ENCODE results near the gene GOLT1A.

DNA sequence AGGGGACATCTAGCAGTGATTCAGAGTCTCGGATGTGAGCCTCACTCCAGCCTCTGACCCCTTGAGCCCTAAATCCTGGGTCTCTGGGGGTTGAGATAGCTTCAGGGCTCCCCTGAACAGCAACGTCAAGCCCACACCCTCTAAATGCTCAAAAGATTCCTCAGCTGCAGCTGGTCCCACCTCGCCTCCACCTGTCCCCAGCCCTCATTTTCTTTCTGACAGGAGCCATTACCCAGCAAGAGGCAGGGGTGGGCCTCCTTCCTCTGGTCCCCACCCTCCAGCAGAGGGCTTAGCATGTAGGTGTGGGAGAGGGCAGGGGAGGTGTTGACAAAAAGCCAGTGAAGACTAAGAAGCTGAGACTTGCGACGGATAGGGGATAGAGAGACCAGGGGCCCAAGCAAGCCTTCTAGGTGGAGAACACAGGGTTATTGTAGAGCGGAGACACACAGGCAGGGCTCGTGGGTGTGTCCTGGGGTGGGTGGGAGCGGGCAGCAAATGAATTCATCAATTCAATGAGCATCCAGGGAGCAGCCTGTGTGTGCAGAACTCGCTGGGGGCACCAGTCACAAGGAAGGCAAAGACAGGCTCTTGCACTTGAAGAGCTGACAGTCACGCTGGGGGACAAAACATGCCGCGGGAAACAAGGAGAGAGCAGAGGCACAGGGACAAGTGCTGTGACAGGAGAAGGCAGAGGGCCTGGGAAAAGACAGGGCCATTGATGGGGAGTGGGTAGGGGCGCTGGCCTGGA lies 48.9 kb upstream of the GOLT1A start:
- TF ChIP-seq, protein P1, sequence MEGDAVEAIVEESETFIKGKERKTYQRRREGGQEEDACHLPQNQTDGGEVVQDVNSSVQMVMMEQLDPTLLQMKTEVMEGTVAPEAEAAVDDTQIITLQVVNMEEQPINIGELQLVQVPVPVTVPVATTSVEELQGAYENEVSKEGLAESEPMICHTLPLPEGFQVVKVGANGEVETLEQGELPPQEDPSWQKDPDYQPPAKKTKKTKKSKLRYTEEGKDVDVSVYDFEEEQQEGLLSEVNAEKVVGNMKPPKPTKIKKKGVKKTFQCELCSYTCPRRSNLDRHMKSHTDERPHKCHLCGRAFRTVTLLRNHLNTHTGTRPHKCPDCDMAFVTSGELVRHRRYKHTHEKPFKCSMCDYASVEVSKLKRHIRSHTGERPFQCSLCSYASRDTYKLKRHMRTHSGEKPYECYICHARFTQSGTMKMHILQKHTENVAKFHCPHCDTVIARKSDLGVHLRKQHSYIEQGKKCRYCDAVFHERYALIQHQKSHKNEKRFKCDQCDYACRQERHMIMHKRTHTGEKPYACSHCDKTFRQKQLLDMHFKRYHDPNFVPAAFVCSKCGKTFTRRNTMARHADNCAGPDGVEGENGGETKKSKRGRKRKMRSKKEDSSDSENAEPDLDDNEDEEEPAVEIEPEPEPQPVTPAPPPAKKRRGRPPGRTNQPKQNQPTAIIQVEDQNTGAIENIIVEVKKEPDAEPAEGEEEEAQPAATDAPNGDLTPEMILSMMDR (IDR thresholded peaks at IDR 0.05): no peak
- no peak for TF ChIP-seq POLR2A (IDR thresholded peaks at IDR 0.05; ENCODE audit: low read length)
- TF ChIP-seq, protein P2, sequence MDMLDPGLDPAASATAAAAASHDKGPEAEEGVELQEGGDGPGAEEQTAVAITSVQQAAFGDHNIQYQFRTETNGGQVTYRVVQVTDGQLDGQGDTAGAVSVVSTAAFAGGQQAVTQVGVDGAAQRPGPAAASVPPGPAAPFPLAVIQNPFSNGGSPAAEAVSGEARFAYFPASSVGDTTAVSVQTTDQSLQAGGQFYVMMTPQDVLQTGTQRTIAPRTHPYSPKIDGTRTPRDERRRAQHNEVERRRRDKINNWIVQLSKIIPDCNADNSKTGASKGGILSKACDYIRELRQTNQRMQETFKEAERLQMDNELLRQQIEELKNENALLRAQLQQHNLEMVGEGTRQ (IDR thresholded peaks at IDR 0.05): no peak
- TF ChIP-seq MYC (IDR thresholded peaks at IDR 0.05; ENCODE audit: borderline replicate concordance, low read length): no peak
- TF ChIP-seq, protein P3, sequence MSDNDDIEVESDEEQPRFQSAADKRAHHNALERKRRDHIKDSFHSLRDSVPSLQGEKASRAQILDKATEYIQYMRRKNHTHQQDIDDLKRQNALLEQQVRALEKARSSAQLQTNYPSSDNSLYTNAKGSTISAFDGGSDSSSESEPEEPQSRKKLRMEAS (IDR thresholded peaks at IDR 0.05): no peak
- no peak for TF ChIP-seq BHLHE40 (IDR thresholded peaks at IDR 0.05; ENCODE audit: low read depth, low read length)
- no peak for TF ChIP-seq ESRRA (IDR thresholded peaks at IDR 0.05; ENCODE audit: borderline replicate concordance, low read length)

Measured in A549 (cell line).